NCI-H2227 treated with DMSO at 0.1 percent for 48 hours (cell line): ENCODE data around the gene SLX4.

Source experiments
- DNase-seq: peaks from one replicate; lab custom pipeline; 2025; lab: John Stamatoyannopoulos, UW

Gene SLX4

DNA sequence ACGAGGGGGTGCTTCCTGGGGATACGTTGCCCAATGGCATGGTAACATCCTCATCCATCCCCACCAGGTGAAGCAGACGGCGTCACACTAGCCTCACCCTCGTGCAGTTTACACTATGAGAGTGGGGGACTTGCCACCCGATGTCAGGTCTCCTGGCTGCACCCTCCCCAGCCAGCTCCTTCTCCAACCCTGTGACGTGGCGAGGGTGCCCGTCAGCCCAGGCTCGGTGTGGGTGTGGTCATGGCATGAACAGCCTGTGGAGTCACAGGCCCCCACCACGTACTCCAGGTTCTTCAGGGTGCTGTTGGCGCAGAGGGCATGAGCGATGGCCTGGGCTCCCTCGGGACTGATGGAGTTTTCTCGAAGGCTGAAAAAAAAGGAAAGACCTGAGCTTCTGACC is 62.5 kb downstream of the SLX4 start:
- no peak for DNase-seq

GRCh38 chr16:3548445-3548844 is 63.0 kb downstream of the SLX4 start:
- DNase-seq, result no peak

DNA sequence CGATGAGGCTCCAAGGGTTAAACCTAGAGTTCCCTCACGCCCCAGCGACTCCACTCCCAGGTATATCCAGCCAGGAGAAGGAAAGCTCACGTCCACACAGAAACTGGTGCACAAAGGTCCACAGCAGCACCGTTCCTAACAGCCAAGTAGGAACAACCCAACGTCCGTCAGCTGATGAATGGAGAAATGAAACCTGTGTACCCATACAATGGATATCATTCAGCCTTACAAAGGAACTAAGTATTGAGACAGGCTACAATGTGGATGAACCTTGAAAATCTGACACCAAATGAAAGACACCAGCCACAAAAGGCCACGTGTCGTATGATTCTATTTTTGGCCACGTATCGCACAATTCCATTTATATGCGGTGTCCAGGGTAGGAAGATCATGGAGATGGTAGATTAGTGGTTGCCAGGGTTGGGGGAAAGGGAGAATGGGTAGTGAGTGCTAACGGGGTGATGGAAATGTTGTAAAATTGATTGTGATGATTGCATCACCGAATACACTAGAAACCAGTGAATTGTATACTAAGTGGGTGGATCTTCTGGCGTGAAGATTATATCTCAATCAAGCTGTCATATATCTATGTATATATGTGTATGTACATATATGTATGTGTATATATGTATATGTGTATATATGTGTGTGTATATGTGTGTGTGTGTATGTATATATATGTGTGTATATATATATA is 64.3 kb downstream of the SLX4 start:
- DNase-seq, result no peak

GRCh38 chr16:3542601-3543373 is 68.6 kb downstream of the SLX4 start:
- DNase-seq, result no peak

- no peak for DNase-seq
These were observed 69.8 kb downstream of the SLX4 start for GRCh38 chr16:3541527-3542155.

DNA sequence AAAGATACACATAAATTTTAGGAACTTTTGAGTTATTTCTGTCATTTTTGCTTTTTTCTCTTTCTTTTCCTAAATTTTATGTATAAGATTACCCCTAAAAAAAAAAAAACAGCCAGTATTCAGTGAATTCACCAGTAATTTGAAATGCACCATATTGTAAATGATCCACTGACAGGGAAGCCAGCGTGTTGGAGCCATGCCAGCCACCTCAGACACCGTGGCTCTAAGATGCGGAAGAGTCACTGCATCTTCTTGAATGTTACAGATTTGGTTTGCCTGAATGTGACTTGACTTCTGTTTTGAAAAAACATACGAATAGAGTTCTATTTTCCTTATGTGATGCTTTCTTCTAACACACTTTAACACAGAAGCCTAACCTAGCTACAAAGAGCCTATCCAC is 73.2 kb downstream of the SLX4 start:
- DNase-seq, result no peak

DNA sequence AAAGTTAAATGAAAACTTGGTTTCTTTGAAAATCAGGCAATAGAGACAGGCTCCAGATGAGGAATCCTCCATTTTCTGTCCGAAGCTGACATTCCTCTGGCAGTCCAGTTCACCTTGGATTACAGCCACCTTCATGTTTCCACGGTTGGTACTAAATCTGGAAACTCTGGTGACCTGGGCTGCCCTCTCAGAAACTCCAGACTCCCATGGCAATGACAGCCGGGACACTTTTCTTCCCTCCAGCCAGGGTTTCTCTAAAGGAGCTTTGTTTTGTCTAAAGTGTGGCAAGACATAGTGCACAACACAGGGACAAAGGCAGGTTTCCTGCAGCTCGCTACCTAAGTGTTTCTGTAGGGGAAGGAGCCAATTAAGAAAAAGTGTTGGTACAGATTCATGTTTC is 74.6 kb downstream of the SLX4 start:
- no peak for DNase-seq

- DNase-seq, result no peak
These were observed 75.1 kb downstream of the SLX4 start for GRCh38 chr16:3536271-3536731.

DNA sequence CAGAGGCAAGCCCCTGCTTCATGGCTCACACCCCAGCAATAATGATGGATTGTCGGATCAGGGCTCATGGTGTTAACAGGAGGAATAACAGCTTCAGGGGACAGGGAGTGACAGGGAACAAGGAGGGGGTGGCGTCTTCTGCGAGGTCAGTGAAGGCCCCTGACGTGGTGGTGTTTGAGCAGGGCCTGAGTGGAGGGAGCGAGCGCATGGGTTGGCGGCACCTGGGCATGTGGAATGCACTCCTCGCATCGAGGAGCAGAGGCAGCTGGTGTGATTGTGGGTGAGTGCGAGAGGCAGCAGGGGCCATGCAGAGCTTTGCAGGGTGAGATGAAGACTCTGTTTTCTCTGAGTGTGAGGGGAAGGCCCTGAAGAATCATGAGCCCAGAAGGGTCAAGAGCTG is 77.3 kb downstream of the SLX4 start:
- no peak for DNase-seq

GRCh38 chr16:3532741-3533140 is 78.7 kb downstream of the SLX4 start:
- DNase-seq, result no peak
